GM19025 (cell line): Measurements from ENCODE around the gene MAN1A2.
"Not testable (repeated sequence)": the region's sequence is repeated elsewhere in the genome, so short reads cannot be mapped to it uniquely, and the experiment has no call there.

Experiments
- ATAC-seq: cut with Tn5 transposase; IDR thresholded peaks from one replicate; pipeline ENCODE4 v1.9.1; 2021; ENCODE audit warnings: mild to moderate bottlenecking, low read depth, moderate library complexity; ENCODE audit not compliant: unreplicated experiment

The MAN1A2 gene

DNA sequence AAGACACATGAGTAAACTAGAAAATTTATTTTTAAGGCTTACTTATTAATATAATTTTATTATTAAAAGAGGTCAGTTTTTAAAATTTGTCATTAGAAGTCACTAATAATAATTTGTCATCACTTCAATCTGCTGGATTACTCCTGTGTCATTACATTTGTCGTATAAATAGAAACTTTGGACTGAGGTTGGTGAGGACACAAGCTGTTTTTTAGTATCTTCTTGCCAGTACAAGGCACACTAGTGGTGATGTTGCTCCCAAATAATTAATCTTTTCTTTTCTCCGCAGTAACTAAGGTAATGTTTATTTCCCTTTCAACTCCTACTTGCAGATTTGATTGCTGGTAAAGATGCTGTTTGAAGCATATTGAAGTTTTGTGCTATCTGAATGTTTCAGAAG is 179.2 kb downstream of the MAN1A2 start:
- no peak for ATAC-seq

DNA sequence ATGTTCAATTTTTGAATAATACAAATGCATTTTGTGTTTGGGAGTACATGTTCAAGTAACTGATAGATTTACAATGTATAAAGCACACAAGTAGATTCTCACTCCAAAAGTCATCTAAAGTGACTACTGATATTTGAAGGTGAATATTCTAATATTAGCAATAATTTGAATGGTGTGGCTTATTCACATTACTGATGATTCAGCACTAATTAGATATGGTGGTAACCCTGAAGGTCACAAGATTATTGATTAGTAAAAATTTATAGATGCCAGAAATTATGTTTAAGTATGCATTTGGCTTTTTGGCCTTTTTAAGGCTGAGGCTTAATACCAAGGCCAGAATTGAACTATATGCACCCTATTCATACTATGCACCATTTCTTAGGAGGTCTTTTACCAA is 186.2 kb downstream of the MAN1A2 start:
- no peak for ATAC-seq

DNA sequence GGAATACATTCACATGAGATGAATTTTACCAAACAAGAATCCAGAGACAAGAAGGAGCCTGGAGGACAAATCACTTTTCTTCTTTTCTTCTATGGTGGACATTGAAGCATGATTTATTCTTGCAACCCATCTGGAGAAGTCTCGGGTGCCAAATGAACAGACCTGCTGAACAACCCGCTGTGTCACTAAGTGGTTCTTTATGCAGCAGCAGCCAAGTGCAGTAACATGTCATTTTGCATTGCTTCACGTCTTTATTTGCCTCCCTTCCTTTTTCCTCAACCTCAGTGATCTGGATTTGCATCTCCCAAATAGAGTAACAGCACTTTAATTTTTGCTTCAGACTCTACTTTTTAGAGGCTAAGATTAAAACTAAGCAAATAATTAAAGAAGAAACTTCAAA is 188.6 kb downstream of the MAN1A2 start:
- ATAC-seq, result no peak

DNA sequence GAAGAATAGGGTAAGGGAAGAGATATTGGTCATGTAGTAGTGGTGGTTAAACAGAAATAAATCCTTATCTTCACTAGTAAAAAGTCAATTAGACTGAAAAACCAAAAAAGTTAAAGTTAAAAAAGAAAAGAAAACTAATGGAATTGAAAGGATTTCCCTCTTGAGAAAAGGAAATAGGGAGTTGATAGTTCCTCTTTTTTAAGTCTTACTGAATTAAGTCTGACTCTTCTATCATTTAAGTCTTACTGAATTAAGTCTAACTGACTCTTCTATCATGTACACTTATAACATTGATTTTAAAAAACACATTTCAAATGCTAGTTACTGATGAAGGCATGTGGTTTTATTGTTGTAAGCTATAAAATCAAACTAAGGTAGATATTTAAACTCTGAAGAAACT is 189.1 kb downstream of the MAN1A2 start:
- ATAC-seq, result no peak

DNA sequence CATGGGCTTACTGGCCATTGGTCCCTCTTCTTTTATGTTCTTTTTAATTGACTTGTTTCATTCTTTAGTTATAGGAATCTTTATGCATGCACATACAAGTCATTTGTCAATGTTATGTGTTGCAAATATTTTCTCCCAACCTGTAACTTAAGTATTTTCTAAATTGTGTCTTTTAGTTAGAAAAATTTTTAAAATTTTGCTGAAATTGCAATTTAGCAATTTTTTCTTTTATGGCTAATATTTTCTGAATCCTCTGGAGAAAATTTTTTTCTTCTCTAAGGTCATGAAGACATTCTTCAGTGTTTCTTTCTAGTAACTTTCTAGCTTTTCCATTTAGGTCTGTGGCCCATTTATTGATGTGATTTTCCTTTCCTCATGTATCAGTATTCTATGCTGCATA is 189.7 kb downstream of the MAN1A2 start:
- no peak for ATAC-seq

DNA sequence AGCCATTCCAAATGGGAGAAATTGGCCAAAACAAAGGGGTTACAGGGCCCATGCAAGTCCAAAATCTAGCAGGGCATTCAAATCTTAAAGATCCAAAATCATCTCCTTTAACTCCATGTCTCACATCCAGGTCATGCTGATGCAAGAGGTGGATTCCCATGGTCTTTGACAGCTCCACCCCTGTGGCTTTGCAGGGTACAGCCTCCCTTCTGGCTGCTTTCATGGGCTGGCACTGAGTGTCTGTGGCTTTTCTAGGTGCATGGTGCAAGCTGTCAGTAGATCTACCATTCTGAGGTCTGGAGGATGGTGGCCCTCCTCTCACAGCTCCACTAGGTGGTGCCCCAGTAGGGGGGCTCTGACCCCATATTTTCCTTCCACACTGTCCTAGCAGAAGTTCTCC is 191.2 kb downstream of the MAN1A2 start:
- ATAC-seq, result not testable (repeated sequence)

DNA sequence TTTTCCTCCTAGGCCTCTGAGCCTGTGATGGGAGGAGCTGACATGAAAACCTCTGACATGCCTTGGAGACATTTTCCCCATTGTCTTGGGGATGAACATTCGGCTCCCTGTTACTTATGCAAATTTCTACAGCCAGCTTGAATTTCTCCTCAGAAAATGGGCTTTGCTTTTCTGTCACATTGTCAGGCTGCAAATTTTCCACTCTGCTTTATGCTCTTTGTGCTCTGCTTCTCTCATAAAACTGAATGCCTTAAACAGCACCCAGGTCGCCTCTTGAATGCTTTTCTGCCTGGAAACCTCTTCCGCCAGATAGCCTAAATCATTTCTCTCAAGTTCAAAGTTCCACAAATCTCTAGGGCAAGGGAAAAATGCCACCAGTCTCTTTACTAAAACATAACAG is 191.9 kb downstream of the MAN1A2 start:
- ATAC-seq, result no peak

DNA sequence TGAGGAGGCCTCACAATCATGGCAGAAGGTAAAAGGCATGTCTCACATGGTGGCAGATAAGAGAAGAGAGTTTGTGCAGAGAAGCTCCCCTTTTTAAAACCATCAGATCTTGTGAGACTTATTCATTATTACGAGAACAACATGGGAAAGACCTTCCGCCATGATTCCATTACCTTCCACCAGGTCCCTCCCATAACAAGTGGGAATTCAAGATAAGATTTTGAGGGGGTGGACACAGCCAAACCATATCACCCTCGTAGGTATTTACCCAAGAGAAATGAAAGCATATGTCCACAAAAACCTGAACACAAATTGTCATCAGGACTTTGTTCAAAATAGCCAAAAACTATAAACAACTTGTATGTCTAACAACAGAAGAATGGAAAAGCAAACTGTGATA is 192.7 kb downstream of the MAN1A2 start:
- ATAC-seq, result no peak

DNA sequence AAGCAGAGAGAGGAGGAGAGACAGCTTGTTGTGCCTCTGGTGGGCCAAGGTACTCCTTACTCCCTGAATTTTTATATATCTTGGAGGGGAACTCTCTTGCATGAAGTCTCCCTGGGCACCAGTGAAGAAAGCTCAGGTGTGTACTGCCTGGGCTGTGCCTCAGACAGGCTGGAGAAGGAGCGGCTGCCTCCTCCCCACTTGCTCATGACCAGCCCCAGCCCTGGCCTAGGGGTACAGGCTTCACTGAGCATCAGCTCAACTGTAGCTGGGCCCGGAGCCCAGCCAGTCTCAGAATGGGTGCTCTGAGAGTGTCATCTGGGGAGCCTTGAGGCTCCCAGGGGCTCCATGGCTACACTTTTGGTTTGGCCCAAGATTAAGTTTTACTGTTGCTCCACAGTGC is 193.8 kb downstream of the MAN1A2 start:
- ATAC-seq, result no peak

DNA sequence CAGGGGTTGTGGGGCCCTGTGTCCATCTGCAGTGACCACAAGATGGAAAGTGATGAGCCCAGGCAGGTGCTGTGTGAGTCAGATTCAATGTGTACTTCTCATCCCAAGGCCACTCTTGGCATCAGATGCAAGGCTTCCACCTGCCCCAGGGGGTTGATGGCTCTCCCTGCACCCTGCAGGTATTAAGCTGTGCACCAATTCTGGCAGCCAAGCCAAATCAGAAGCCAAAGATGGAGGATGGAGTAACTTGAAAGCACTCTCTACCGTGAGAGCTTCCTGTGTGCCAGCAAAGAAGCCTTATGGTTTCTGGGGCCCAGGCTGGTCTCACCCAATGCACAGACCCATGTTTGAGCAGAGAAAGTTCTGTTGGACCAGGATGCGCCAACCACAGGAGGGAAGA is 194.3 kb downstream of the MAN1A2 start:
- ATAC-seq, result no peak

DNA sequence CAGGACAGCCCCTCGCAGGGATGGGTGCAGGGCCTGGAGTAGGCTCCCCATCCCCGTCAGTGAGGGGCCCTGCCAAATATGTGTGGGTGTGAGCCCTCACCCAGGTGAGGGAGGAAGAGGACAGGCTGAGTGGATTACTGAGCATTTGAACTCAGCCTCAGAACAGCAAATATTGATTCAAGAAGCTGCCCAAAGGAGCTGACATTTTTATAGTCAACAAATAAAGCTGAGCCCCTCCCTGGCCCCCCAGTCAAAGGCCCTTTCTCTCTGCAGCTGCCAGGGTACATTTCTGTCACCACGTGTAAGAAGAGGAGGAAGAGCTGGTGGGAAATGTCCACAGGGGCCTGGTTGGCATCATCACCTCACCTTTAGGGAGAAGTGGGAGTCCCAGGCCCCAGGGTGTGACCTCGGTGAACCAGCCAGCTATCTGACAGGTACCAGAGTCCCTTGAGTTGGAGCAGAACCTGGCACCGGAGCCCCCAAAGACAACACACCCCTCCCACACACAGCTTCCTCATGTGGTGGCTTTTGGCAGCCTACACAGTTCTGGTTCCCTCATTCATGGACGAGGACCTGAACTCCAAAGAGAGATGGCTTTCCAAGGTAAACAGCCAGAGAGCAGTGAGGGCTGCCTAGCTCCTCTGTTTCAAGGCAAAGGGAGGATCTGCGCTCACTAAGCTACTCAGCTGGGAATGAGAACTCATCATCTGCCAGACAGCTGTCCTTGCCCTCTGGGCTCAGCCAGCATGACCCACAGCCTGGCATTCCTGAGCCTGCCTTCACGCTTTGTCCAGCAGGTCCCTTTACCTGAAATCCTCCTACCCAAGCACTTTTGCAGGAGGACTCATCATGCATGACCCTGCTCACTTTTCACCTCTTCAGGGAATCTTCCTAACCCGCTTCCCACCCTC is 195.6 kb downstream of the MAN1A2 start:
- no peak for ATAC-seq

DNA sequence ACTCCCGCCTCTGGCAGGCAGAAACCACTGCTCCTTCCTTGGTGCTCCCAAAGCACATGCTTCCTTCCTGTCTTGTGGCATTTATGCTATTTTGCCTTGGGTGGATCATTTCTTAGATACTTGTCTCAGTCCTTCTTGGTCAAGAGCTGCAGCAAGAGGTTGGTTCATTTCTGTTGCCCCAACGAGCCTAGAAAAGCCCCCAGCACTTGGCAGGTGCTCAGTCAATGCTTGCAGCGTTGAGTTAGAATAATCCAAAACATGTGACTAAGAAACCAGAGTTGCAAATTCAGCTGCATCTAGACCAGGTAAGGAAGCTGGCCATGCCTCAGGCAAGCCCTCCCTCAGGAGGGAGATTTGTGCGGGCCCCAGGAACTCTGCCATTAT is 196.2 kb downstream of the MAN1A2 start:
- no peak for ATAC-seq

DNA sequence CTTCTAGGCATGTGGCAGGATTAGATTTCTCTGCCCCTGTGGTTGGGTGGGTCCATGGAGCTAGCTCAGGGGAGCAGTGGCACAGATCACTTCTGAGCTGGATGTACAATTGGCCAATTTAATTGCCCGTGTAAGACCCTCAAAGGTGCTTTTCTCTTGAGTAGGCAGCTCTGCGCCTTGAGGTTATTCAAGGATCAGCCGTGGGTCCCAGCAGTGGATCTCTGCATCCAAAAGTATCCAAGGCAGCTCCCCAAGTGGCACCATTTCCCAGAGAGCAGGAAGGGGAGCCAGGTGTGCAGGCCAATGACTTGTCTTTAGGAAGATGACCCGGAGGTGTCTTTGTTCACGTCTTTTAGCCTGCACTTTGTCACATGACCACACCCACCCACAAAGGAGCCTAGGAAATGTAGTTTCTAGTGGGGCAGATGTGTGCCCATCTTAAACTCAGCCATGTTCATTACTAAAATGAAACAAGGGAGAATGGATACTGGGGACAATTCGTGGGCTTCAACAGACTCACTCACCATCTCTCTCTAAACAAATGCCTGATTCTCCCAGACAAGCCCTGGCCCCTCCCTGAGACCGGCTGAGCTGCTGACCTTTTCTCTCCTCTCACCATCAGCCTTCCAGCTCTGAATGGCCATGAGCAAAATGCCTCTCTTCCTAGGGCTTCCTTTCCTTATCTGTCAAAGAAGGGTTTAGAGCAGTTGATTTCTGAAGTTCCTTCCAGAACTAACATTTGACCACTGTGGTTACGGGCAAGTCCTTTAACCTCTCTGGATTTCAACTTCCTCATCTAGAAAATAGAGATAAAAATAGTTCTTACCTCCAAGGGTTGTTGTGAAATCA is 197.2 kb downstream of the MAN1A2 start:
- no peak for ATAC-seq

DNA sequence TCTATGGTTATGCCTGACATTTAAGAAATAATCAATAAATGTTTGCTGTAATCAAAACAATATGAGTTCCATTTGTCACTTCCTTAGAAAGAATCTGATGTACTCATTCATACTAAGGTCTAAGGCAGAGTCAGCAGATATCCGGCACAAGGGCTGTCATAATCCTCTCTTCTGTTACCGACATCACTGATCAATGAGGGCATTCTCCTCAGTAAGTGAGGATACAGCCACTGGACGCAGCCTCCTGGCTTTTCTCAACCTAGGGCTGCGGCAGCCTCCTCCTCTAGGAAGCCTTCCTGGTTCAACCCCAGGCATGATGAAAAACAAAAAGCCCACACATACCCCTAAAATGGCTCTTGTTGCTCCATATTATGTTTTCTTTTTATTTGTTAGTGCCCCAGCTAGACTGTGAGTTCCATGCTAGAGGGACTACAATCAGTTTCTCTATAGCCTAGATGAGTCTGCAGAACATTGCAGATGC is 197.9 kb downstream of the MAN1A2 start:
- ATAC-seq, result no peak

DNA sequence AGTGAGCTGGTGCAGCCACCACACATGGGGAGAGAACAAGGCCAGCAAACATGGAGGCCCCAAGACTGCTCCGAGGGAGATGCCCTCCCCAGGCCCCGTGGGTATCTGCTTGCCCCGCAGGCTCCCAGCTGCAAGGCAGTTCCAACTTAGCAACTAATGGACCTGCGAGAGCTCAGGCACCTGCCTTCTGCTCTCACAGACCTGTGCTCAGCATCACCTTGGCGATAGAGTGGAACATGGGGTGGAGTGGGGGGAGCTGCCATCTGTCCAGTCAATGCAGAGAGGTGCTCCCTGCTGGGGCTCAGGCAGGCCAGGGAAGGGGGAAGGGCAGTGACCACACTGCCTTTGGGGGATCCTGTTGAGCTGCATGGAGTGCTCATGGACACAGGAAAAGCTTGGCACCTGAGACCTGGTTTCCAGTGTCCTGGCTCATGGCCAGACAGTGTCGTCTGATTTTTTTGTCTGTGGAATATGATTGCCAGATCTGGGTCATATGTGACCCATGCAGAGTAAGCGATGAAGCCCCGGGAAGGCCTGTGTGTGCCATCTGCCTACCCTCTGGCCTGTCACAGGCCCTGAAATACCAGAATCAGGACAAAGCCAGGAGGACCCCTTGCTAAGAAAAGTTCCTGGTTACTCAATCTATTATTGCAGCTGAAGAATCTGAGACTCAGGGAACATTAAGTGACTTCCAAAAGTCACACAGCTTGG is 198.7 kb downstream of the MAN1A2 start:
- ATAC-seq, result no peak

DNA sequence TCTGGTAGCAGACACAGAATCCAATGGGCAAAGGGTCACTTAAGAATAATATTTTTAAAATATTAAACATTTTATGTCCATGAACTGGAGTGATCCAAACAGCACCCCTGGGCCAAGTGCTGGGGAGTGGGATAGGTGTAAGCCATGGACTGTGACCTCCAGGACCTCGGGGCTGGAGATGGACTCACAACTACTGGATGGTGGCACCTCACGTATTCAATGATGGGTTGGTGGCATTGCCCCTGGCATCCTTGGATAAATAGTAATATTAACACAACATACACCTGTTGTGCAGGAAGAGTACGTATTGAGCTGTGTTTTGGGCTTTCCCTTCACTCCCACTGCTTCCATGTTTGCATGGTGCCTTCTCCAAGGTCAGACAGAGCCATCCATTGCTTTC is 199.3 kb downstream of the MAN1A2 start:
- ATAC-seq, result no peak

DNA sequence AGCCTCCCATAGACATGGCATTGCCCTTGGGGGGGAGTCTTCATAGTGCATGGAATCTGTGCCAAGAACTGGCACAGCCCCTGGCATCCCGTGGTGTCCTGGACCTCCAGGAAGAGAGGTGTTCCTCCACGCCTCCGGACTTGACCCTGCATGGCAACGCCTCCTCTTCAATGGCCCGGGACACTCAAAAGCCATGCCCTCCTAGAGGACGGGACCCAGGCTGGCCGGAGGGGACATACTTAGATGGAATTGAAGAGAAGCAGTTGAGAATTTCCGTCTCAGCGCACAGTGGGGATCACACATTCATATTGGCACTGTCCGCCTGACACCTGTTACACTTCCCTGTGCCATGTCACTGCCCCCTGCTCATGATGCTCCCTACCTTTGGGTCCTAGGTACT is 200.2 kb downstream of the MAN1A2 start:
- no peak for ATAC-seq

DNA sequence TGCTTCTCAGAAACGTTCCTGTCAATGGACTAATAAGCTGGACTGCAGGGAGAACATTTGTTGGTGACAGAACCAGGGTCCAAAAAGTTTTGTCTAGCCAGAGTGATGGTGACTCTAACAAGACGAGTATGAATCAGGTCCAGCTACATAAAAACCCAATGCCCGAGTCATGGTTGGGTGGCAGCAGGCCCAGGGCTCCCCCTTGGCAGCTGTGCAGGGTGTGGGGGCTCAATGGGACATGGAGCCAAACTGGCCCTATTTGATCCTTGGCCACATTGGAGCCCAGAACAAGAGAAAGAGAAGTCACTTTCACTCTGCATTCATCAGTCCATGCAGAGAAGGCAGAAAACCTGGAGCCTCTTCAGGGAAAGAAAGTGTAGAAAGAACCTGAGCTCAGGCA is 200.7 kb downstream of the MAN1A2 start:
- no peak for ATAC-seq

DNA sequence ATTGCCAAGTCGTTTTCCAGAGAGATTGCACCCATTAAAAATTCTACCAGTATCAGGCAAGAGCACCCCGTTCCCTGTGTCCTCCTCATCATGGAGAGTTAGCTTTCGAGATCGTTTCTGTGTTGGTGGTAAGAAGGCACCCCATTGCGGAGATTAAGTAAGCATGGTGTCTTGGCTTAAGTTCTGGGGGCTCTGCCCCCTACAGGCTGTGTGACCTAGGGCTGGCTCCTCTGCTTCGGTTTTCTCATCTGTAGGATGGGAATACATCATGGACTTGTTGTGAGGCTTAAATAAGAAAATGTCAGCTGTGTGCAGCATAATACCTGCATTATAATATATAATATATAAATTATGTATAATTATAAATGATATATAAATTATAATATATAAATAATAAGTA is 201.8 kb downstream of the MAN1A2 start:
- no peak for ATAC-seq

DNA sequence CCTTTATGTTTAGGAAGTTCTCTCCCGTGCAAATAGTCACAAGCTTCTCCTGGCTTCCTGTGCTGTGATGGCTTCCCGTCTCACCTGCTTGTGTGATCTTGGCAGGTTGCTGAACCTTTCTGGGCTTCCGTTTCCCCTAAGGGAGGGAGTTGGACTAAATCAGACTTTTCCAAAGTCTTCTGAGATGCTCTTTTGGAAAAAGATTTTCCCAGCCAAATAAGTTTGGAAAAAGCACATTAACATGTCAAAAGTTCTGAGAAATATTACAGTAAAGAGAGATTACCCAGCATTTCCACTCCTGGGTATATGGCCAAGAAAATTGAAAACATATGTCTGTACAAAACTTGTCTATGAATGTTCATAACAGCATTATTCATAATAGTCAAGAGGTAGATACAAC is 202.6 kb downstream of the MAN1A2 start:
- no peak for ATAC-seq

DNA sequence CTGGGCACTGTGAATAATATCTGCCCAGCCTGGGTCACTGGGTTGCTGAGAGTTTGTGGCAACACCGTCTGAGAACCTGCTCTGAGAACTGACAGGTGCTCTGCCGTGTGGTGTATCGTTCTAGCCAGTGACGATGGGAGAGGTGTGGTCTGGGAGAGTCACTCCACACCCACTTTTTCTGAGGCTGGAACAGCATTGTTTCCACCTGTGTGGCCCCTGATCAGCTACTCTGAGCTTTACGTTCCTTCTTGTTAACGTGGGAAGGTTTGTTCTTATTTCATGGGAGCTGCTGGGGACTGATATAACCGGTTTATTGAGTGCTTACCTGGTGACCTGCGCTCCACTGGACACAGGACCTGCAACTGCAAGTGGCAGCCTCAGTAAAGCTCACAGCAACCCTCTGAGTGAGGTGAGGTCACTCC is 203.8 kb downstream of the MAN1A2 start:
- ATAC-seq, result no peak
